Stimulated activated CD4-positive, alpha-beta T cell treated with anti-CD3 and anti-CD28 coated beads, Interleukin-2, amount 100 ng/mL, for 48 hours (primary cell): ENCODE measurements around the gene VSTM2B.

Experiments used
- DNase-seq, 2 donors: peaks; one replicate each; pipeline ENCODE4 v3.0.0-alpha.2; 2020

The VSTM2B gene

GRCh38 chr19:29497241-29497640 is 28.6 kb upstream of the VSTM2B start:
- DNase-seq = no peak

- DNase-seq = no peak
These were observed 27.9 kb upstream of the VSTM2B start for GRCh38 chr19:29497686-29498436.

DNA sequence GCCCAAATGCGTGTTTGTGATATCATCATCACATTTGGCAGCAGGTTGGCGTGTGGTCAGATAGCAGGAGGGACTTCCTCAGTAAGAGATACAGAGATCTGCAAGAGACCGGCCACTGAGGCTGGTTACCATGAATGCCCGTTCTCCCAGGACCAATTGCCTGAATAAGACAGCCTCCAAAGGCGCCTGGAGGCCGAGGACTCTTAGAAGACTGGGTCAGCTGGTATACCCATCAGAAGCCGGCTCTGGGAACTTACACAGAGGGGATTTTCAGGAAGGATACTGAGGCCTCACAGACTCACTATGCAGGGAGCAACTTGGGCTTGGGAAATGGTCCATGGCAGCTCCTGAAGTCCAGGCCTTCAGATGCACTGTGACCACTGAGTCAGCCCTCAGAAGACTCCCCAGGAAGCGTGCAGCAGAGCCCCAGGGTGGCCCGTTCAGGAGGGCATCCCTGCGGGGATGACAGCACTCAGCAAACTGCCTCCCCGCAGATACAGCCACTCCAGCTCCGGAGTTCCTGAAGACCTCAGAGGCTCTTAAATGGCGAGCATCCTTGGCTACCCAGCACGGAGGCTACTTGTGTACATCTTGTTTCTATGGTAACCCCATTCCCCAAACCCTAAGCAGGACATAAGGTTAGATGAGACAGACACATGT is 26.4 kb upstream of the VSTM2B start:
- no peak for DNase-seq

DNA sequence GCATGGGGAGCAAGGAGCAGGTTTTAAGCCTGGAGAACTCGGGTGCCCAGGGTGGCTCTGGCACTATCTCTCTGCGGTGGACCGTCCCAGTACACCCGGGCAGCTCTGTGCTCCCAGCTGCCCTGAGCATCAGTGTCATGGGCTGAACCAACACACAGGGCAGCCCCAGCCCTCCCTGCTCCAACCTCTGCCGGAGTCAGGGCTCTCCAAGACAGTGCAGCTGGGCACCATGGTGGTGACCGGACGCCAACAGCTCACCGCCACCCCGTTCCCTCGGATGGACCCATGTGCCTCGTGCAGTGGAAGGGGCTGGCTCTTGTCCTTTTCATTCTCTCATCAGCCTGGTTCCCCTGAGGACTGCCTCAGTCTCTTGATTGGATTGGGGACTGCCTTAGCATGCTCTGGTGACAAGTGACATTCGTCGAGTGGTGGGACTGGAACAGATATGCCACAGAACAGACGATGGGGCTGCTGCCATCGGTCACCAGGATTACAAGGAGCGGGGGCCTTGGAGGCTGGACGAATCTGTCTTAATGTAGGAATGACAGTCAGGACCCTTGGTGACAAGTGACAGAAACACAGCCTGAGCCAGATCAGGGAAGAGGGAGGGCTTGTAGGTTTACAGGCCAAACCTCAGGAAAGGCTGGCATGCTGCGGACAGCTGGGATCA is 25.7 kb upstream of the VSTM2B start:
- DNase-seq = no peak

- no peak for DNase-seq
These were observed 23.8 kb upstream of the VSTM2B start for GRCh38 chr19:29501816-29502580.

DNA sequence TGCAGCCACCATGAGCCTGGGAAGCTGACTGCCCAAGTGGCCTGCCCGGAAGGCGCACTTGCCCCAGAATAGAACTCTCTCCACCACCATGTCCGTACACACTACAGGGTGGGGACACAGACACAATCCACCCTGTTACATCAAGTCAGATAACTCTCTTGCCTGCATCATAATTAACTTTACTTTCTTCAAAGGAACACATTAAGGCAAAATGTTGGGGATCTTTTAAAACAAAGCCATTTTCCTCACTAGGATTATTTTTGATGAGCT is 23.3 kb upstream of the VSTM2B start:
- no peak for DNase-seq

- no peak for DNase-seq
These were observed 22.5 kb upstream of the VSTM2B start for GRCh38 chr19:29503140-29503758.

- no peak for DNase-seq
These were observed 22.0 kb upstream of the VSTM2B start for GRCh38 chr19:29503785-29504184.

GRCh38 chr19:29504454-29504853 is 21.3 kb upstream of the VSTM2B start:
- DNase-seq = no peak

DNA sequence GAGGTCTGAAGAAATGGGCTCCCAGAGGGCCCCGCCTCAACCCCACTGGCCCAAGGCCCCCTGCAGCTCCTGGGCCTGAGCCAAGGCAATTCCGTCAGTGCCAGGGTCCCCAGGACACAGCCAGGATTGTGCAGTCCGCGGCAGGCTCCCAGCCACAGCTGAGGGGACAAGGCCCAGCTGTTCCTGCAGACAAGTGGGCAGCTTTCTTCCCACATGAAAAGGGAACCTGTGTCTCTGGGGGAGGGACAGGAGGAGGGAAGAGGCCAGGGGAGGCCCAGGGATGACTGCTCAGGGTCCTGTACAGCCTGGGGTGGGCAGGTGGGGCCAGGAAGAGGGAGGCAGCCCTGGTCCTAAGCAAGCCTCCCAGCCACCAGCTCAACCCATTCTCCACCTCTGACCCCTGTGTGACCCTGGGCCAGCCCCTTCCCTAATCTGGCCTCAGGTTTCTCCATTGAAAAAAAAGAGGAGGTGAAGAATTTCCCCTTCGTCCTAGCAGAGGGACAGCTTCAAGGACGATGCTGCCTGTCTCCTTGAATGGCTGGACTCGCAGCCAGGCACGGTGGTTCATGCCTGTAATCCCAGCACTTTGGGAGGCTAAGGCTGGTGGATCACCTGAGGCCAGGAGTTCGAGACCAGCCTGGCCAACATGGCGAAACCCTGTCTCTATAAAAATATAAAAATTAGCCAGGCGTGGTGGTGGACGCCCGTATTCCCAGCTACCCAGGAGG is 20.5 kb upstream of the VSTM2B start:
- DNase-seq = no peak

DNA sequence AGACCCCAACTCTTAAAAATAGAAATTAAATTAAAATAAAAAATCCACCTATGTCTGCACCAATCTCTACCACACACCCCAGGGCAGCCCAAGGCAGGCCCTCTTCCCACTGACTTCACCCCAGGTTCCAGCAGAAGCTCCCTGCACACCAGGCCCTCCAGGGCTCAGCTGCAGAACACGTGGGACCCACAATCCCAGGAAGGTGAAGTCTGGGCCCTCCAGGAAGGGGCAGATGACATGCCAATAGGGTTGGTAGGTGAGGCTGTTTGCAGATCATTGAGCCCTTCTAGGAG is 19.2 kb upstream of the VSTM2B start:
- DNase-seq = no peak

DNA sequence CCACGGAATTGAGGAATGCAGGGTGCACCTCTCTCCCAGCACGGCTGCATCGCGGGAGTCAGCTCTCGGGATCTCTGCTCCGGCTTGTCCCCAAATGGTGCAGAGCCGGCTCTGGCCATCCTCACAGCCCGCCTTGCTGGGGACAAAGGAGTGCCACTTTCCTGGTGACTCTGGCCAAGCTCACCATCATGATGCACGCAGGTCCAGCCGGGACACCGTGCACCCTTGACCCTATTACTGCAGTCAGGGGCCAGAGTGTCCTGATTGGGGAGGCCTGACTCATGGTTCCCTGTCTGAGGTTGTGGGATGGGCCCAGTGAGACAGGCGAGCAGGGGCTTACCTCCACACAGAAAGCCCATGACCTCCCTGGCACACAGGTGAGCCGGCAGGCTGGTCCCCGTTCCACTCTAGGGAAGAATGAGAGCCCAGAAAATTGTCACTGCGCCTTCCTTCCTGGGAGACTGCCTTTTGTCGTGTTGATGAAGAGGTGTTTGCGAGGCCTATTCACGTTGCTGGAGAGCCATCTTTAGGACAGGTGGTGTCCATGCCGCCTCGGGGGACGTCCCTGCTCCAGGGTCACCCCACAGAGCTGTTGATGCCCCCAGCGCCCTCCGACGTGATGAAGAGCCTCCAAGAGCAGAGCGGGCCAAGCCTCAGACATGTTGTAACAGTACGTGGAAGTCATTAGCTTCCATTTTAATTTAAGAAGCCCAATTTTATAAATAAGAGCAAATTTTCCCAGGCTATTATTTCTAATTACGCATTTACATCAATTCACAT is 18.5 kb upstream of the VSTM2B start:
- no peak for DNase-seq

GRCh38 chr19:29508181-29508580 is 17.6 kb upstream of the VSTM2B start:
- no peak for DNase-seq

DNA sequence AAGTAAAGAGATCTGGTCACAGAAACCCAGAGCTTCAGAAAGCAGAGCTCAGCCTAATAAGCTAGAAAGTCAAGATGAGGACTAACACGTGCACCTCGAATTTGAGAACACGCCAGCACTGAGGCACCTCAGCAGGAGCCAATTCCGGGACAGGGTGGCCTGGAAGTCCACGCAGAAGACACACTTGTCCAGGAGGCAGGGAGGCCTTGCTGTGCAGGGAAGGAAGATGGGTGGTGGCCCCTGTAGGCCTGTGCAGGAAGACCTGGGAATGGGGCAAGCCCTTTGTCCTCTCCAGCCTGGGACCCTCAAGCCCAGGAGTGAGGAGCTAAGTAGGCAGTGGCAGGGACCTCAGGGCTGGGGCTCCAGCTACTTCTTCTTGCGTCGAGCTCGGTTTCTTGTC is 16.3 kb upstream of the VSTM2B start:
- DNase-seq = no peak

- no peak for DNase-seq
These were observed 15.0 kb upstream of the VSTM2B start for GRCh38 chr19:29510701-29511265.

DNA sequence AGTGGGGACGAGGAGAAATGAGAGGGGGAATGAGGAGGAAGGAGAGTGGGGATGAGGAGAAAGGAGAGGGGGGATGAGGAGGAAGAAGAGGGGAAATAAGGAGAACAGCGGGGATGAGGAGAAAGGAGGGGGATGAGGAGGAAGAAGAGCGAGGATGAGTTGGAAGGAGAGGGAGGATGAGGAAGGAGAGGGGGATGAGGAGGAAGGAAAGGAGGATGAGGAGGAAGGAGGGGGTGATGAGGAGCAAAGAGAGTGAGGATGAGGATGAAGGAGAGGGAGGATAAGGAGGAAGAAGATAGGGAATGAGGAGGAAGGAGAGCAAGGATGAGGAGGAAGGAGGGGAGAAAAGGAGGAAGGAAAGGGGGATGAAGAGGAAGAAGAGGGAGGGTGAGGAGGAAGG is 14.0 kb upstream of the VSTM2B start:
- no peak for DNase-seq

GRCh38 chr19:29512748-29513147 is 13.0 kb upstream of the VSTM2B start:
- no peak for DNase-seq

- no peak for DNase-seq
These were observed 11.1 kb upstream of the VSTM2B start for GRCh38 chr19:29514525-29515232.

- DNase-seq = no peak
These were observed 10.6 kb upstream of the VSTM2B start for GRCh38 chr19:29515233-29515619.

GRCh38 chr19:29515706-29516357 is 10.0 kb upstream of the VSTM2B start:
- DNase-seq = no peak
